ENCODE results near the gene CPVL. TPM values are rescaled to one million over a fixed set of nuclear protein-coding genes. Genes with fewer than 3 reads are reported as not detected.

The CPVL gene
- total and polyA plus RNA-seq, 2 of the 8 experiments (the other 6 are each of a cell fraction or from before 2014, with no cell fraction given), result 40.0 to 55.0 TPM

DNA sequence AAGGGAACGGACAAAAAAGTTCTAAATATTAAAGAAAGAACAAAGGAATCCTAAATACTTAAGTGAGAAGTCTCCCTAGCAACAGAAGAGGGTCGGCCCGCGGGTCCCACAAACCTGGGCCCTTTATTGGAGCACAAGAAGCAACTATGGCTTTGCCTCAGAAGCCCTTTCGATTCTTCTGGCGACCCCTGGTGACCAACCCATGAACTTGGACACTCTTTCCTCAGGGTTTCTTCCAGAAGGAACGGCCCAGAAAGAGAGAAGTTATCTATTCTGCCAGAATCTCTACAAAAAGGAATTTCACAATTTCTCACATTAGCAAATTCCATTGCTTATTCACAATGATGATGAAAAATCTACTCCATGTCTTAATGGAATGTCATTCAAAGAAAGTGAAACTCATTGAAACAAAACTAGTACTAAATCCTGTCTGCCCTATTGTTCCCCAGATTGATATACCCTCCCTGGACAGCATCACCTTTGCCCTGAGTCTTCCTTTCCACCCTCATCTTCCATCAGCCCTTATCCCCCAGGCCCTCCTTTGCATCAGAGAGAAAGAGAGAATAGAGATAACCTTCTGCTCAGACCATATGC is 43.7 kb downstream of the CPVL start (continued):
- TF ChIP-seq, protein P1, sequence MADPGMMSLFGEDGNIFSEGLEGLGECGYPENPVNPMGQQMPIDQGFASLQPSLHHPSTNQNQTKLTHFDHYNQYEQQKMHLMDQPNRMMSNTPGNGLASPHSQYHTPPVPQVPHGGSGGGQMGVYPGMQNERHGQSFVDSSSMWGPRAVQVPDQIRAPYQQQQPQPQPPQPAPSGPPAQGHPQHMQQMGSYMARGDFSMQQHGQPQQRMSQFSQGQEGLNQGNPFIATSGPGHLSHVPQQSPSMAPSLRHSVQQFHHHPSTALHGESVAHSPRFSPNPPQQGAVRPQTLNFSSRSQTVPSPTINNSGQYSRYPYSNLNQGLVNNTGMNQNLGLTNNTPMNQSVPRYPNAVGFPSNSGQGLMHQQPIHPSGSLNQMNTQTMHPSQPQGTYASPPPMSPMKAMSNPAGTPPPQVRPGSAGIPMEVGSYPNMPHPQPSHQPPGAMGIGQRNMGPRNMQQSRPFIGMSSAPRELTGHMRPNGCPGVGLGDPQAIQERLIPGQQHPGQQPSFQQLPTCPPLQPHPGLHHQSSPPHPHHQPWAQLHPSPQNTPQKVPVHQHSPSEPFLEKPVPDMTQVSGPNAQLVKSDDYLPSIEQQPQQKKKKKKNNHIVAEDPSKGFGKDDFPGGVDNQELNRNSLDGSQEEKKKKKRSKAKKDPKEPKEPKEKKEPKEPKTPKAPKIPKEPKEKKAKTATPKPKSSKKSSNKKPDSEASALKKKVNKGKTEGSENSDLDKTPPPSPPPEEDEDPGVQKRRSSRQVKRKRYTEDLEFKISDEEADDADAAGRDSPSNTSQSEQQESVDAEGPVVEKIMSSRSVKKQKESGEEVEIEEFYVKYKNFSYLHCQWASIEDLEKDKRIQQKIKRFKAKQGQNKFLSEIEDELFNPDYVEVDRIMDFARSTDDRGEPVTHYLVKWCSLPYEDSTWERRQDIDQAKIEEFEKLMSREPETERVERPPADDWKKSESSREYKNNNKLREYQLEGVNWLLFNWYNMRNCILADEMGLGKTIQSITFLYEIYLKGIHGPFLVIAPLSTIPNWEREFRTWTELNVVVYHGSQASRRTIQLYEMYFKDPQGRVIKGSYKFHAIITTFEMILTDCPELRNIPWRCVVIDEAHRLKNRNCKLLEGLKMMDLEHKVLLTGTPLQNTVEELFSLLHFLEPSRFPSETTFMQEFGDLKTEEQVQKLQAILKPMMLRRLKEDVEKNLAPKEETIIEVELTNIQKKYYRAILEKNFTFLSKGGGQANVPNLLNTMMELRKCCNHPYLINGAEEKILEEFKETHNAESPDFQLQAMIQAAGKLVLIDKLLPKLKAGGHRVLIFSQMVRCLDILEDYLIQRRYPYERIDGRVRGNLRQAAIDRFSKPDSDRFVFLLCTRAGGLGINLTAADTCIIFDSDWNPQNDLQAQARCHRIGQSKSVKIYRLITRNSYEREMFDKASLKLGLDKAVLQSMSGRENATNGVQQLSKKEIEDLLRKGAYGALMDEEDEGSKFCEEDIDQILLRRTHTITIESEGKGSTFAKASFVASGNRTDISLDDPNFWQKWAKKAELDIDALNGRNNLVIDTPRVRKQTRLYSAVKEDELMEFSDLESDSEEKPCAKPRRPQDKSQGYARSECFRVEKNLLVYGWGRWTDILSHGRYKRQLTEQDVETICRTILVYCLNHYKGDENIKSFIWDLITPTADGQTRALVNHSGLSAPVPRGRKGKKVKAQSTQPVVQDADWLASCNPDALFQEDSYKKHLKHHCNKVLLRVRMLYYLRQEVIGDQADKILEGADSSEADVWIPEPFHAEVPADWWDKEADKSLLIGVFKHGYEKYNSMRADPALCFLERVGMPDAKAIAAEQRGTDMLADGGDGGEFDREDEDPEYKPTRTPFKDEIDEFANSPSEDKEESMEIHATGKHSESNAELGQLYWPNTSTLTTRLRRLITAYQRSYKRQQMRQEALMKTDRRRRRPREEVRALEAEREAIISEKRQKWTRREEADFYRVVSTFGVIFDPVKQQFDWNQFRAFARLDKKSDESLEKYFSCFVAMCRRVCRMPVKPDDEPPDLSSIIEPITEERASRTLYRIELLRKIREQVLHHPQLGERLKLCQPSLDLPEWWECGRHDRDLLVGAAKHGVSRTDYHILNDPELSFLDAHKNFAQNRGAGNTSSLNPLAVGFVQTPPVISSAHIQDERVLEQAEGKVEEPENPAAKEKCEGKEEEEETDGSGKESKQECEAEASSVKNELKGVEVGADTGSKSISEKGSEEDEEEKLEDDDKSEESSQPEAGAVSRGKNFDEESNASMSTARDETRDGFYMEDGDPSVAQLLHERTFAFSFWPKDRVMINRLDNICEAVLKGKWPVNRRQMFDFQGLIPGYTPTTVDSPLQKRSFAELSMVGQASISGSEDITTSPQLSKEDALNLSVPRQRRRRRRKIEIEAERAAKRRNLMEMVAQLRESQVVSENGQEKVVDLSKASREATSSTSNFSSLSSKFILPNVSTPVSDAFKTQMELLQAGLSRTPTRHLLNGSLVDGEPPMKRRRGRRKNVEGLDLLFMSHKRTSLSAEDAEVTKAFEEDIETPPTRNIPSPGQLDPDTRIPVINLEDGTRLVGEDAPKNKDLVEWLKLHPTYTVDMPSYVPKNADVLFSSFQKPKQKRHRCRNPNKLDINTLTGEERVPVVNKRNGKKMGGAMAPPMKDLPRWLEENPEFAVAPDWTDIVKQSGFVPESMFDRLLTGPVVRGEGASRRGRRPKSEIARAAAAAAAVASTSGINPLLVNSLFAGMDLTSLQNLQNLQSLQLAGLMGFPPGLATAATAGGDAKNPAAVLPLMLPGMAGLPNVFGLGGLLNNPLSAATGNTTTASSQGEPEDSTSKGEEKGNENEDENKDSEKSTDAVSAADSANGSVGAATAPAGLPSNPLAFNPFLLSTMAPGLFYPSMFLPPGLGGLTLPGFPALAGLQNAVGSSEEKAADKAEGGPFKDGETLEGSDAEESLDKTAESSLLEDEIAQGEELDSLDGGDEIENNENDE (IDR thresholded peaks at IDR 0.05; ENCODE audit: insufficient replicate concordance, low read length), result no peak
- TF ChIP-seq SP1 (IDR thresholded peaks at IDR 0.05; ENCODE audit: low read depth, low read length) (no peak), FOSL1 (IDR thresholded peaks at IDR 0.05; ENCODE audit: insufficient read depth, low read depth, low read length) (no peak), SIRT6 (IDR thresholded peaks at IDR 0.05; ENCODE audit: low read length) (no peak), CREB1 (IDR thresholded peaks at IDR 0.05) (no peak), RFX5 (IDR thresholded peaks at IDR 0.05; ENCODE audit: borderline replicate concordance, low read depth, low read length) (peak; percentile 89), EZH2 (IDR thresholded peaks at IDR 0.05; ENCODE audit: low read depth, low read length, severe bottlenecking) (no peak), CEBPB (IDR thresholded peaks at IDR 0.05; ENCODE audit: low read depth, low read length) (no peak), RXRA (IDR thresholded peaks at IDR 0.05; ENCODE audit: insufficient read depth, low read depth, low read length) (no peak), TAF7 (optimal IDR thresholded peaks at IDR 0.05; ENCODE audit: borderline replicate concordance, low read depth, low read length) (no peak), JUND (IDR thresholded peaks at IDR 0.05; ENCODE audit: low read length) (no peak), RBBP5 (IDR thresholded peaks at IDR 0.05; ENCODE audit: borderline replicate concordance, low read depth, low read length) (no peak)

All from H1 (cell line).